Spleen (tissue), 11 donors: ENCODE results near the gene UGT1A5. TPM values are rescaled to one million over a fixed set of nuclear protein-coding genes. Genes with fewer than 3 reads are reported as not detected.
"Not testable (repeated sequence)": the region's sequence is repeated elsewhere in the genome, so short reads cannot be mapped to it uniquely, and the experiment has no call there.

Experiments
- DNase-seq: peaks from one replicate; pipeline ENCODE4 v3.0.0-alpha.2; 2020
- H3K27ac ChIP-seq, 8 donors: fragments of 200-600 bp; sonication (generic) in 7 of 8; 1 replicate in 4 of 8; 2 replicates in 4 of 8; pipeline versions ENCODE4 v1.5.0 to v1.8.0; 2016 to 2021; ENCODE audit warnings: inconsistent platforms in 4 of 8, mild to moderate bottlenecking in 4 of 8, moderate library complexity in 1 of 8
- H3K27me3 ChIP-seq, 7 donors: fragments of 200-600 bp; sonication (generic) in 6 of 7; replicated peaks in 1 of 7; 1 replicate in 4 of 7; 2 replicates in 3 of 7; pipeline versions ENCODE4 v1.5.0 to v1.8.0; 2016 to 2021; ENCODE audit warnings: inconsistent platforms in 3 of 7, mild to moderate bottlenecking in 1 of 7
- H3K36me3 ChIP-seq, 6 donors: fragments of 200-600 bp; sonication (generic) in 5 of 6; 1 replicate in 4 of 6; 2 replicates in 2 of 6; pipeline versions ENCODE4 v1.5.0 to v1.8.0; 2016 to 2021; ENCODE audit warnings: inconsistent platforms in 2 of 6
- H3K4me1 ChIP-seq, 6 donors: fragments of 200-600 bp; sonication (generic) in 5 of 6; 1 replicate in 3 of 6; 2 replicates in 3 of 6; pipeline versions ENCODE4 v1.5.0 to v1.8.0; 2016 to 2021; ENCODE audit warnings: inconsistent platforms in 3 of 6
- H3K4me3 ChIP-seq, 8 donors: fragments of 200-600 bp; sonication (generic) in 7 of 8; 1 replicate in 4 of 8; 2 replicates in 4 of 8; pipeline versions ENCODE4 v1.5.0 to v1.8.0; 2016 to 2021; ENCODE audit warnings: inconsistent platforms in 4 of 8, mild to moderate bottlenecking in 4 of 8, moderate library complexity in 2 of 8
- H3K9me3 ChIP-seq, 8 donors: fragments of 200-600 bp; sonication (generic) in 7 of 8; 1 replicate in 4 of 8; 2 replicates in 4 of 8; pipeline versions ENCODE4 v1.5.0 to v1.8.0; 2016 to 2021; ENCODE audit warnings: inconsistent platforms in 4 of 8
- POLR2A ChIP-seq, 3 donors: fragments of 450-650 bp; IDR thresholded peaks; one replicate each; pipeline ENCODE4 v1.5.1; 2017; ENCODE audit warnings: antibody characterized with exemption in 3 of 3, mild to moderate bottlenecking in 1 of 3
- POLR2AphosphoS5 ChIP-seq, 3 donors: sonication (generic); formaldehyde crosslinking; IDR thresholded peaks; one replicate each; pipeline ENCODE4 v1.5.1; 2017; ENCODE audit warnings: antibody characterized with exemption in 3 of 3
- WGBS, 5 donors: extraction: QIAGEN DNeasy Blood & Tissue Kit in 3 of 5; methylation state at CpG; one replicate each; pipeline versions ENCODE4 v1.1.5 to v1.1.7; 2013 to 2018; 5-methylcytosine and 5-hydroxymethylcytosine counted together
- intact Hi-C: fragments of 100-400 bp; cut with DNase I; formaldehyde crosslinking; loops from one replicate; pipeline ENCODE4 v1.15.0; 2023; ENCODE audit warnings: low total_unique reads
- polyA plus RNA-seq, 3 donors: library from polyadenylated mRNA; stranded (reverse); fragments of 200-250 nt; gene quantifications; one replicate each; pipeline ENCODE4 v1.2.1, GENCODE V29; 2013
- total RNA-seq, 7 donors: library from RNA; depleted of rRNA in 3 of 7; stranded (reverse); fragments of >200 nt in 3 of 7; fragmentation: NEBNext Ultra II Directional in 4 of 7; extraction: Animal tissue kit (Norgen Biotek cat#: 25700) in 4 of 7; gene quantifications; one replicate each; pipeline versions ENCODE4 v1.1.0 to v1.2.1, GENCODE V29; 2016 to 2021
- TF ChIP-seq, protein P1 (sequence below), 11 experiments: fragments of 200-600 bp in 7 of 11; fragments of 450-650 bp in 4 of 11; sonication (generic) in 4 of 11; IDR thresholded peaks in 8 of 11; conservative IDR thresholded peaks in 3 of 11; 1 replicate in 7 of 11; 2 replicates in 4 of 11; pipeline versions ENCODE4 v1.4.0 to v1.8.0; 2016 to 2021; ENCODE audit warnings: antibody characterized with exemption in 11 of 11, inconsistent platforms in 4 of 11, mild to moderate bottlenecking in 1 of 11
- donor health status: healthy with polysubstance abuse.
- donor health status: DM: no; HTN: no; CAD: no; lungs with moderate emphysema.
- donor health status: DM: no; HTN: no; CAD: no.
- donor health status: Bipolar disorder and iron deficiency.
- donor health status: healthy.
- donor health status: DM: no; HTN: no; CAD: no.
- donor health status: DM: yes; HTN: yes; CAD: no.

UGT1A5 gene
- total and polyA plus RNA-seq, 10 donors, result not detected

DNA sequence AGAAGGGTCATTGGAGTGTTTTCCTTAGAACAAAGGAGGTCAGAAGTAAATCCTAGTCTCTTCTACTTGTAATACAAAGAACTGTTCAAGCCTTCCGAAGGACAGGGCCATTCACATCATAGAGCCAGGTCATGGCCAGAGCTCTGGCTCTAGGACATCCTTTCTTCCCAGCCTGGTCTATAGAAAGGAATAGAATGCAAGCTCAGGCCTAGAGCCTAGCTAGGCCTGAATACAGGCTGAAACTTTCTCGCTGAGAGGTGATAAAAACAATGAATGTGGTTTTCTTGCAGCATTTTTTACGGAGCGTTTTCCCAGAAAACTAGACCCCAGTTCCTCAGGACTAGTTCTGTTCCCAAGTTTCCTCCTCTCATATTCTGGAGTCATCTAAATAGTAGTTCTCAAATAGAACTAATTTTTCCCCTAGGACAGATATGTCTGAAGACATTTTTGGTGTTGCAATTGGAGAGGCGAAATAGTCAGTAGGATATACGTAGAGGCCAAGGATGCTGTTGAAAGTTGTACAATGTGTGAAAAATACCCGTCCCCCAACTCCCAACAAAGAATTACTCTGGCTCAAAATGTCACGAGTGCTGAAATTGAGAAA, 13.2 kb upstream of the UGT1A5 start:
- intact Hi-C loops, result no loop called here
- Histone ChIP-seq H3K27me3 (no peaks in the 10 kb centered on the region), H3K27ac (no peak overlapping the region), H3K36me3 (no peaks in the 10 kb centered on the region), H3K4me3 (no peak overlapping the region), H3K4me1 (no peaks in the 10 kb centered on the region), H3K9me3 (peaks cover 0 to 12% (median 2%) of the 10 kb centered on the region in 8 donors)
- no peak for DNase-seq
- 85 to 95% (median 89%) methylated on average over 8 of the region's 8 CpGs for WGBS, 5 donors
- TF ChIP-seq, protein P1, sequence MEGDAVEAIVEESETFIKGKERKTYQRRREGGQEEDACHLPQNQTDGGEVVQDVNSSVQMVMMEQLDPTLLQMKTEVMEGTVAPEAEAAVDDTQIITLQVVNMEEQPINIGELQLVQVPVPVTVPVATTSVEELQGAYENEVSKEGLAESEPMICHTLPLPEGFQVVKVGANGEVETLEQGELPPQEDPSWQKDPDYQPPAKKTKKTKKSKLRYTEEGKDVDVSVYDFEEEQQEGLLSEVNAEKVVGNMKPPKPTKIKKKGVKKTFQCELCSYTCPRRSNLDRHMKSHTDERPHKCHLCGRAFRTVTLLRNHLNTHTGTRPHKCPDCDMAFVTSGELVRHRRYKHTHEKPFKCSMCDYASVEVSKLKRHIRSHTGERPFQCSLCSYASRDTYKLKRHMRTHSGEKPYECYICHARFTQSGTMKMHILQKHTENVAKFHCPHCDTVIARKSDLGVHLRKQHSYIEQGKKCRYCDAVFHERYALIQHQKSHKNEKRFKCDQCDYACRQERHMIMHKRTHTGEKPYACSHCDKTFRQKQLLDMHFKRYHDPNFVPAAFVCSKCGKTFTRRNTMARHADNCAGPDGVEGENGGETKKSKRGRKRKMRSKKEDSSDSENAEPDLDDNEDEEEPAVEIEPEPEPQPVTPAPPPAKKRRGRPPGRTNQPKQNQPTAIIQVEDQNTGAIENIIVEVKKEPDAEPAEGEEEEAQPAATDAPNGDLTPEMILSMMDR (IDR thresholded peaks at IDR 0.05 in 8 of 11, conservative IDR thresholded peaks at IDR 0.05 in 3 of 11), result no peak
- no peak for TF ChIP-seq POLR2A (IDR thresholded peaks at IDR 0.05)
- no peak for TF ChIP-seq POLR2AphosphoS5 (IDR thresholded peaks at IDR 0.05)

- DNase-seq, result no peak
- intact Hi-C loops, result no loop called here
- H3K4me3 ChIP-seq, result no peak overlapping the region
- no peaks in the 10 kb centered on the region for H3K27me3 ChIP-seq
- H3K4me1 ChIP-seq, result no peaks in the 10 kb centered on the region
- peaks cover 0 to 14% (median 2%) of the 10 kb centered on the region in 8 donors for H3K9me3 ChIP-seq
- 27 to 62% (median 38%) methylated on average over 1 of the region's 1 CpG for WGBS, 5 donors
- TF ChIP-seq POLR2A (IDR thresholded peaks at IDR 0.05), result no peak
- no peak for TF ChIP-seq POLR2AphosphoS5 (IDR thresholded peaks at IDR 0.05)
- TF ChIP-seq, protein P1 (IDR thresholded peaks at IDR 0.05 in 8 of 11, conservative IDR thresholded peaks at IDR 0.05 in 3 of 11), result no peak
- no peaks in the 10 kb centered on the region for H3K36me3 ChIP-seq
- H3K27ac ChIP-seq, result no peak overlapping the region
These were observed 12.6 kb upstream of the UGT1A5 start for GRCh38 chr2:233700028-233700635.

- H3K27ac ChIP-seq, H3K4me1 ChIP-seq, H3K36me3 ChIP-seq, H3K27me3 ChIP-seq, intact Hi-C loops, H3K4me3 ChIP-seq, DNase-seq: not testable (repeated sequence)
- H3K9me3 ChIP-seq, result peaks cover 0 to 14% (median 2%) of the 10 kb centered on the region in 8 donors
- WGBS, 5 donors, result 78 to 96% (median 91%) methylated on average over 5 of the region's 5 CpGs
These were observed 11.9 kb upstream of the UGT1A5 start for GRCh38 chr2:233700842-233701241.

DNA sequence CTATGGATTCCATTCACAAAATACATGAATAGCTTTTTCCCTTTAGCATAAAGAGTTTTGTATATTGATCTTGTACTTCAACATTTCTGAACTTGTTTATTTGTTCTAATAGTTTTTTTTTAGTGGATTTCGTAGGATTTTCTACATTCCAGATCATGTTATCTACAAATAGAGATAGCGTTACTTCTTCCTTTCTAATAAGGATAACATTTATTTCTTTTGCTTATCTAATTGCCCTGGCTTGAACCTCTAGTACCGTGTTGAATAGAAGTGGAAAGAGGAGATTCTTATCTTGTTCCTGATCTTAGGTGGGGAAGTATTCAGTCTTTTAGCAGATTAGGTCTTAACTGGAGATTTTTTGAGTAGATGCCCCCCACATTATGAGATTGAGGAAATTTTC, 10.5 kb upstream of the UGT1A5 start:
- Histone ChIP-seq H3K27ac (no peak overlapping the region), H3K27me3 (peaks cover 0 to 4% (median 0%) of the 10 kb centered on the region in 7 donors), H3K4me3 (no peak overlapping the region), H3K4me1 (no peaks in the 10 kb centered on the region), H3K9me3 (peaks cover 0 to 14% (median 2%) of the 10 kb centered on the region in 8 donors), H3K36me3 (no peaks in the 10 kb centered on the region)
- TF ChIP-seq POLR2A (IDR thresholded peaks at IDR 0.05), result no peak
- no peak for TF ChIP-seq POLR2AphosphoS5 (IDR thresholded peaks at IDR 0.05)
- no peak for DNase-seq
- intact Hi-C loops, result no loop called here
- WGBS, 5 donors, result 55 to 67% (median 64%) methylated on average over 3 of the region's 3 CpGs

DNA sequence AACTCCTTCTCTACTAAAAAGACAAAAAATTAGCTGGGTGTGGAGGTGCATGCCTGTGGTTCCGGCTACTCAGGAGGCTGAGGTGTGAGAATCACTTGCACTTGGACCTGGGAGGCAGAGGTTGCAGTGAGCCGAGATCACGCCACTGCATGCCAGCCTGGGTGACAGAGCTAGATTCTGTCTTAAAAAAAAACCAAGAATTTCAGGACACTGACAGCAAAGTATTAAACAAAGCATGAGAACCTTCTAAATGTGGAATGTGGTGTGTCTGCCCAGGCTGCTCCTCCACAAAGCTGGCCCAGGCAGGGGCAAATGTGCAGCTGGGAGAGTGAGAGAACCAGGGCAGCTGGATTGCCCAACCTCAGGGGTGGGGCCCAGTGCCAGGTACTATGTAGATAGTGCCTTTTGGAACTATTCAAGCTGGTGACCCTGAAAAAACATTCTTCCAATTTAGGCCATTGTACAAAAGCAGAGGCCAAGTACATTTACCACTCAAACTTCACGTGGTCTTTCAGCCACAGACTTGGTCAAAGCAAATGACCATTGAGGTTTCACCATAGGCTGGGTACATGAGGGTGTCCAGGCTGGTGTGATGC, 6.7 kb upstream of the UGT1A5 start:
- 66 to 73% (median 67%) methylated on average over 4 of the region's 4 CpGs for WGBS, 5 donors
- DNase-seq, result no peak
- Histone ChIP-seq H3K4me1 (no peaks in the 10 kb centered on the region), H3K27ac (no peak overlapping the region), H3K9me3 (peaks cover 0 to 14% (median 2%) of the 10 kb centered on the region in 8 donors), H3K36me3 (no peaks in the 10 kb centered on the region), H3K4me3 (no peak overlapping the region), H3K27me3 (peaks cover 0 to 9% (median 0%) of the 10 kb centered on the region in 7 donors)
- intact Hi-C loops, result no loop called here
- TF ChIP-seq, protein P1 (IDR thresholded peaks at IDR 0.05 in 8 of 11, conservative IDR thresholded peaks at IDR 0.05 in 3 of 11), result no peak
- no peak for TF ChIP-seq POLR2AphosphoS5 (IDR thresholded peaks at IDR 0.05)
- TF ChIP-seq POLR2A (IDR thresholded peaks at IDR 0.05), result no peak
